ENCODE measurements around the gene AOPEP.

Gene AOPEP

DNA sequence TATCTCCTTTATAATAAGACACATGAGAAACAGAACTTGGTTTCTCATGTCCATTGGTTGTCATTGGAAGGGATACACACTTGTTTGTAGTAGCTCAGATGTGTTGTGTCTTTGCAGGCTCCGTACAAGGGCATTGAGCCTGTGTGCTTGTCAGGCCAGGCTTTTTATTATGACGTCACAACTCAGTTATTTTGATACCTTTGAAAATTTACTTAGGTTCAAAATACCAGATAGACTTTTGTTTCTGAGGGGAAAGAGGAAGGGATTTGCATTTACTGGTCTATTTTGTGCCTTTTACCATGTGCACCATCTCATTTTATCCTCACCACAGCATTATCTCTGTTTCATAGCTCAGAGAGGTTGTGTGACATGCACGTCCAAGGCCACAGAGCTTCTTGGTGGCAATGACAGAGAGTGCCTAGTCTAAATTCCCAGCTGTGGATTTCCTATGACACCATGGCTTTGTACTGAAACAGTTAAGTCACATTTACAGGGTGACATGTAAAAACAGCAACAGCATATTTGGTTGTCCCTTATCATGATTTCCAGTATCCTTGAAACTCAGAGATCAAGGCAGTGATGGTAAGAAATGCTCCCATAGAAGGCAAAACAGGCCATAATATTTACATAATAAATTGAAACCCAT, 268.7 kb downstream of the AOPEP start:
- H3K36me3 ChIP-seq (ENCODE audit: control insufficient read depth, insufficient read depth, low read length) = no peaks in the 10 kb centered on the region
- no peaks in the 10 kb centered on the region for H3K9me3 ChIP-seq (ENCODE audit: control insufficient read depth, low read length)
- WGBS, 2 experiments = 89% methylated on average over 3 of the region's 3 CpGs
- H3K4me1 ChIP-seq (ENCODE audit: control insufficient read depth, insufficient read depth, low read length) = no peaks in the 10 kb centered on the region
- no peak overlapping the region for H3K27ac ChIP-seq (ENCODE audit: insufficient read depth, low read depth, low read length, poor library complexity, severe bottlenecking)
- no peaks in the 10 kb centered on the region for H3K27me3 ChIP-seq (ENCODE audit: control insufficient read depth, insufficient read depth, low read length, poor library complexity, severe bottlenecking)
- H3K4me3 ChIP-seq (ENCODE audit: insufficient read depth, low read depth, low read length) = no peak overlapping the region

- no peaks in the 10 kb centered on the region for H3K9me3 ChIP-seq (ENCODE audit: control insufficient read depth, low read length)
- 100% methylated on average over 1 of the region's 1 CpG for WGBS, 2 experiments
Measured at GRCh38 chr9:94996641-94997040, 270.1 kb downstream of the AOPEP start.

DNA sequence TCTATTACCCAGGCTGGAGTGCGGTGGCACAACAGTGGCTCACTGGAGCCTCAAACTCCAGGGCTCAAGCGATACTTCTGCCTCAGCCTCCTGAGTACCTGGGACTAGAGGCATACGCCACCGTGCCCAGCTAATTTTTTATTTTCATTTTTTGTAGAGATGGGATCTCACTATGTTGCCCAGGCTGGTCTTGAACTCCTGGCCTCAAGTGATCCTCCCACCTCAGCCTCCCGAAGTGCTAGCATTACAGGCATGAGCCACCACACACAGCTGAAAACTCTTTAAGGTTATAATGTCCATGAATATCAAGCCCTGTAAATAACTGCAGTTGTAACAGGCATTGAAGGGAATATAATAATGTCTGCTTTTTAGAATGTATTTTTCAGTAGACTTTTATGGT, 271.2 kb downstream of the AOPEP start:
- Histone ChIP-seq H3K27me3 (ENCODE audit: control insufficient read depth, insufficient read depth, low read length, poor library complexity, severe bottlenecking) (peaks cover 3% of the 10 kb centered on the region), H3K27ac (ENCODE audit: insufficient read depth, low read depth, low read length, poor library complexity, severe bottlenecking) (no peak overlapping the region), H3K4me3 (ENCODE audit: insufficient read depth, low read depth, low read length) (no peak overlapping the region), H3K9me3 (ENCODE audit: control insufficient read depth, low read length) (no peaks in the 10 kb centered on the region), H3K4me1 (ENCODE audit: control insufficient read depth, insufficient read depth, low read length) (no peaks in the 10 kb centered on the region), H3K36me3 (ENCODE audit: control insufficient read depth, insufficient read depth, low read length) (no peaks in the 10 kb centered on the region)
- WGBS, 2 experiments = 92 to 96% methylated on average over 5 of the region's 5 CpGs

More at GRCh38 chr9:94996641-94997040, 270.1 kb downstream of the AOPEP start:
- Histone ChIP-seq H3K36me3 (ENCODE audit: control insufficient read depth, insufficient read depth, low read length) (no peaks in the 10 kb centered on the region), H3K27ac (ENCODE audit: insufficient read depth, low read depth, low read length, poor library complexity, severe bottlenecking) (no peak overlapping the region), H3K4me3 (ENCODE audit: insufficient read depth, low read depth, low read length) (no peak overlapping the region), H3K4me1 (ENCODE audit: control insufficient read depth, insufficient read depth, low read length) (no peaks in the 10 kb centered on the region), H3K27me3 (ENCODE audit: control insufficient read depth, insufficient read depth, low read length, poor library complexity, severe bottlenecking) (no peaks in the 10 kb centered on the region)

DNA sequence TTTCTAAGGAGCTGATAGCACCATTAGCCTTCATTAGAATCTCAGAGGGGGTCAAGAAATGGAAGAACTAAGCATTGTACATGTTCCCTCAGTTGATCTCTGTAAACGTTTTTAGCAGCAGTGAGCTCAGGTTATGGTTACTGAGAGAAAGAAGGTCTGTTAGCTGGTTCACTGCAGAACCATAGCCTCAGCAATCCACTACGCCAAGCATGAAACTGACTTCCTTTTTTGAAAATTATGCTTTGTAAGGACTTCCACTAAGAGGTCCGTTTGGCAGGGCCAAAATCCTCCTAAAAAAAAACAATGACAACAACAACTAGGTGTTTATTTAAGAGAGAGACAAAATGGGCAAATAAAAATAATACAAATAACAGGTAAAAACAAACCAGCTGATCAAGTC, 273.3 kb downstream of the AOPEP start:
- H3K27ac ChIP-seq (ENCODE audit: insufficient read depth, low read depth, low read length, poor library complexity, severe bottlenecking) = no peak overlapping the region
- WGBS, 2 experiments = 81 to 84% methylated on average over 1 to 2 of the region's 3 CpGs
- H3K27me3 ChIP-seq (ENCODE audit: control insufficient read depth, insufficient read depth, low read length, poor library complexity, severe bottlenecking) = peaks cover 21% of the 10 kb centered on the region
- peaks cover 3% of the 10 kb centered on the region for H3K4me1 ChIP-seq (ENCODE audit: control insufficient read depth, insufficient read depth, low read length)
- no peaks in the 10 kb centered on the region for H3K36me3 ChIP-seq (ENCODE audit: control insufficient read depth, insufficient read depth, low read length)
- H3K4me3 ChIP-seq (ENCODE audit: insufficient read depth, low read depth, low read length) = no peak overlapping the region
- H3K9me3 ChIP-seq (ENCODE audit: control insufficient read depth, low read length) = no peaks in the 10 kb centered on the region

GRCh38 chr9:95000821-95001220, 274.3 kb downstream of the AOPEP start:
- H3K36me3 ChIP-seq (ENCODE audit: control insufficient read depth, insufficient read depth, low read length) = no peaks in the 10 kb centered on the region
- no peak overlapping the region for H3K4me3 ChIP-seq (ENCODE audit: insufficient read depth, low read depth, low read length)
- peaks cover 3% of the 10 kb centered on the region for H3K4me1 ChIP-seq (ENCODE audit: control insufficient read depth, insufficient read depth, low read length)
- WGBS, 2 experiments = 93 to 97% methylated on average over 5 to 6 of the region's 6 CpGs
- H3K27me3 ChIP-seq (ENCODE audit: control insufficient read depth, insufficient read depth, low read length, poor library complexity, severe bottlenecking) = peaks cover 31% of the 10 kb centered on the region
- H3K9me3 ChIP-seq (ENCODE audit: control insufficient read depth, low read length) = no peaks in the 10 kb centered on the region
- no peak overlapping the region for H3K27ac ChIP-seq (ENCODE audit: insufficient read depth, low read depth, low read length, poor library complexity, severe bottlenecking)

GRCh38 chr9:95001720-95002119, 275.2 kb downstream of the AOPEP start:
- H3K4me1 ChIP-seq (ENCODE audit: control insufficient read depth, insufficient read depth, low read length) = peaks cover 3% of the 10 kb centered on the region
- no peak overlapping the region for H3K27ac ChIP-seq (ENCODE audit: insufficient read depth, low read depth, low read length, poor library complexity, severe bottlenecking)
- H3K9me3 ChIP-seq (ENCODE audit: control insufficient read depth, low read length) = no peaks in the 10 kb centered on the region
- 94 to 95% methylated on average over 7 of the region's 7 CpGs for WGBS, 2 experiments
- H3K4me3 ChIP-seq (ENCODE audit: insufficient read depth, low read depth, low read length) = no peak overlapping the region
- peaks cover 39% of the 10 kb centered on the region for H3K27me3 ChIP-seq (ENCODE audit: control insufficient read depth, insufficient read depth, low read length, poor library complexity, severe bottlenecking)
- H3K36me3 ChIP-seq (ENCODE audit: control insufficient read depth, insufficient read depth, low read length) = no peaks in the 10 kb centered on the region

GRCh38 chr9:95003689-95004410, 277.4 kb downstream of the AOPEP start:
- H3K4me3 ChIP-seq (ENCODE audit: insufficient read depth, low read depth, low read length) = peak overlapping the region; percentile 55
- H3K27me3 ChIP-seq (ENCODE audit: control insufficient read depth, insufficient read depth, low read length, poor library complexity, severe bottlenecking) = peaks cover 43% of the 10 kb centered on the region
- H3K9me3 ChIP-seq (ENCODE audit: control insufficient read depth, low read length) = no peaks in the 10 kb centered on the region
- WGBS, 2 experiments = 18 to 23% methylated on average over 14 to 19 of the region's 19 CpGs
- H3K27ac ChIP-seq (ENCODE audit: insufficient read depth, low read depth, low read length, poor library complexity, severe bottlenecking) = no peak overlapping the region
- H3K4me1 ChIP-seq (ENCODE audit: control insufficient read depth, insufficient read depth, low read length) = peaks cover 3% of the 10 kb centered on the region
- no peaks in the 10 kb centered on the region for H3K36me3 ChIP-seq (ENCODE audit: control insufficient read depth, insufficient read depth, low read length)

DNA sequence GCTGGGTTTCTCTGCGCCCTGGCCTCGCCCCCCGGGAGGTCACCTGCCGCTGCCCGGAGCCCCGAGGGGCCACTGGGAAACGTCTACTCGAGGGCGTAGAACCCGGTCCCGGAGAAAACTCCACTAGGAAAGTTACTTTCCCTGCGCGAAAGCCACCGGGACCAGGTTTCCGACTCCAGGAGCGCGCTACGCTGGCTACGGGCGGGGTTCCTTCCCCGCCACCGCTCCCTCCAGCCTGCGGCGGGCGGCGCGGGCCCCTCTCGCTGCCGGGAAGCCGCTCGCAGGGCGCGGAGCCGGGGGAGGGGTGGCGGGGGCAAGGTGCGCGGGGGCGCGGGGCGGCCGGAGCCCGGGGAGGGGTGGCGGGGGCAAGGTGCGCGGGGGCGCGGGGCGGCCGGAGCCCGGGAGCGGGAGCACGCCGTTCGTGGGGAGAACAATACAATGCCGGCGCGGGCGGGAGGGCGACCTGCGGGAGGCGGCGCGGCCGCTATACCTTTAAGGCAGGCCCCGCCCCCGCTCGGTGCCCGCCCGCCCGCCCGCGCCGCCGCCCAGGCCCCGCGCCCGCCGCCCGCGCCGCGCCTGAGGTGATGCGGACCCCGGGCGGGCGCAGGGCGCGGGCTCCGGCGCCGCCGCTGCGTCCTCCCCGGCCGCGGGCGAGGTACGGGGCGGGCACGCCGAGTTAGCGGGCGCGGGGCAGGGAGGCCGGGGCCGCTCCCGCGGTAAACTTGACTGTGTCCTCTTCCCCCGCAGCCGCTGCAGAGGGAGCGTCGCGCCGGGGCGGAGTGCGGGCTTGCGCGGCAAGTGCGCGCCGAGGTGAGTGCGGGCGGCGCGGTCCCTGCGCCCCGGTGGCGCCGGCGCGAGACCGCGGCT, 278.1 kb downstream of the AOPEP start:
- H3K27me3 ChIP-seq (ENCODE audit: control insufficient read depth, insufficient read depth, low read length, poor library complexity, severe bottlenecking) = peaks cover 43% of the 10 kb centered on the region
- no peaks in the 10 kb centered on the region for H3K9me3 ChIP-seq (ENCODE audit: control insufficient read depth, low read length)
- peaks cover 3% of the 10 kb centered on the region for H3K4me1 ChIP-seq (ENCODE audit: control insufficient read depth, insufficient read depth, low read length)
- no peaks in the 10 kb centered on the region for H3K36me3 ChIP-seq (ENCODE audit: control insufficient read depth, insufficient read depth, low read length)
- H3K4me3 ChIP-seq (ENCODE audit: insufficient read depth, low read depth, low read length) = peak overlapping the region; percentile 55
- 1% methylated on average over 133 of the region's 133 CpGs for WGBS, 2 experiments
- no peak overlapping the region for H3K27ac ChIP-seq (ENCODE audit: insufficient read depth, low read depth, low read length, poor library complexity, severe bottlenecking)

DNA sequence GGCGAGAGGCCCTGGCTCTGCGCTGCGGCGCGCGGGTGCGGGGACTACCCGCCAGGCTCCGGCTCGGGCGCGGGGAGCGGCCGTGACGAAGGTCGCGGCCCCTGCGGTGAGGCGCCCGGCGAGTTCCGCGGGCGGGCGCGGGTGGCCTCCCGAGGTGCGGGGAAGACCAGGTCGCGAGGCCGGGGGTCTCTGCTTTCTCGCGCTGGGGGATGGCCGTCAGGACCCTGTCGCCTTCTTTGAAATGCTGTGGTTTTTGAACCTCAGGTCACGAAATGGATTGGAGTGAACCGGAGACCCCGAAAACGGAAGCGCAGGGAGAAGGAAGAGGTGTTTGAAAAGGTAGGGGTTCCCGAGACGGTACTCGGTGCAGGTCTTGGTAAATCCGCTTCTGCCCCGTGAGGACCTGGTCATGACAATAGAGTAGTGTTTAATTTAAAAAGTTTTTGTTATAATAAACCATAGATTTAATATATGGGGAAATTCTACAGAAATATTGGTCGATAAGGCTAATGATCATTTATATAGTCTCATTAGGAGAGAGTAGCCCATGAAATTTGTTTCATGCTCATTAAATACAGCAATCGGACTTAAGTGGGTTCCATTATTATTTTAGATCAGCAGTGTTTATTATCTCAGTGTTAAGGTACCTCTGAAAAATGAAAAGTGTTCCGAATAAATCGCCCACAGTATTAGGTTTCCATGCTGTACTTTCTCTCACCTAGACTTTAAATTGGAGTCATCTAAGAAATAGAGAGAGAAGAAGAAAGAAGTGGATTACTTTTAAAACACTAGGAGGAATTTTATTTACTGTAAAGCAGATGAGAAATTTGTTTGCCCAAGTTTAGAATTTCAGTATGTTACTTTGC, 279.0 kb downstream of the AOPEP start:
- no peaks in the 10 kb centered on the region for H3K36me3 ChIP-seq (ENCODE audit: control insufficient read depth, insufficient read depth, low read length)
- H3K4me1 ChIP-seq (ENCODE audit: control insufficient read depth, insufficient read depth, low read length) = peaks cover 3% of the 10 kb centered on the region
- WGBS, 2 experiments = 9 to 12% methylated on average over 48 to 49 of the region's 49 CpGs
- H3K27me3 ChIP-seq (ENCODE audit: control insufficient read depth, insufficient read depth, low read length, poor library complexity, severe bottlenecking) = peaks cover 43% of the 10 kb centered on the region
- H3K27ac ChIP-seq (ENCODE audit: insufficient read depth, low read depth, low read length, poor library complexity, severe bottlenecking) = no peak overlapping the region
- no peaks in the 10 kb centered on the region for H3K9me3 ChIP-seq (ENCODE audit: control insufficient read depth, low read length)
- peak overlapping the region; percentile 43 for H3K4me3 ChIP-seq (ENCODE audit: insufficient read depth, low read depth, low read length)
